H9 (cell line): ENCODE measurements around the gene ZDHHC11. TPM values are rescaled to one million over a fixed set of nuclear protein-coding genes. Genes with fewer than 3 reads are reported as not detected.

Experiments used
- DNase-seq: peaks from one replicate; pipeline ENCODE4 v3.0.0-alpha.2; 2017
- H2AFZ ChIP-seq: one replicate; pipeline ENCODE4 v1.6.1; 2013; ENCODE audit warnings: mild to moderate bottlenecking, low read length, control low read depth, moderate library complexity
- H2AK5ac ChIP-seq: 2 replicates; pipeline ENCODE4 v1.6.1; 2013; ENCODE audit warnings: low read length, control low read depth, mixed read lengths; ENCODE audit not compliant: insufficient read length
- H2BK120ac ChIP-seq: one replicate; pipeline ENCODE4 v1.6.1; 2013; ENCODE audit warnings: low read depth, mild to moderate bottlenecking, low read length, control low read depth, inconsistent platforms; ENCODE audit not compliant: poor library complexity, severe bottlenecking
- H2BK12ac ChIP-seq: 2 replicates; pipeline ENCODE4 v1.6.1; 2013; ENCODE audit warnings: low read length, control low read depth, mixed read lengths, low read depth; ENCODE audit not compliant: insufficient read length
- H2BK15ac ChIP-seq: 2 replicates; pipeline ENCODE4 v1.6.1; 2013; ENCODE audit warnings: low read depth, low read length, control low read depth
- H2BK20ac ChIP-seq: one replicate; pipeline ENCODE4 v1.6.1; 2013; ENCODE audit warnings: low read depth, mild to moderate bottlenecking, low read length, control low read depth, inconsistent platforms; ENCODE audit not compliant: poor library complexity, severe bottlenecking
- H2BK5ac ChIP-seq: 2 replicates; pipeline ENCODE4 v1.6.1; 2013; ENCODE audit warnings: low read length, control low read depth, mixed read lengths; ENCODE audit not compliant: insufficient read length
- H3K14ac ChIP-seq: 2 replicates; pipeline ENCODE4 v1.6.1; 2013; ENCODE audit warnings: low read length, control low read depth; ENCODE audit not compliant: insufficient read depth
- H3K18ac ChIP-seq: 2 replicates; pipeline ENCODE4 v1.6.1; 2013; ENCODE audit warnings: low read depth, mild to moderate bottlenecking, mixed read lengths, low read length, control low read depth; ENCODE audit not compliant: insufficient read length
- H3K23ac ChIP-seq: 2 replicates; pipeline ENCODE4 v1.6.1; 2013; ENCODE audit warnings: low read length, control low read depth, mixed read lengths, low read depth; ENCODE audit not compliant: insufficient read length
- H3K23me2 ChIP-seq: 2 replicates; pipeline ENCODE4 v1.6.1; 2013; ENCODE audit warnings: low read depth, mild to moderate bottlenecking, mixed read lengths, low read length, control low read depth; ENCODE audit not compliant: insufficient read length, poor library complexity, severe bottlenecking
- H3K27ac ChIP-seq: 2 replicates; pipeline ENCODE4 v1.5.1; 2013; ENCODE audit warnings: low read length, control low read depth, mixed read lengths, low read depth; ENCODE audit not compliant: insufficient read length
- H3K27me3 ChIP-seq: 2 replicates; pipeline ENCODE4 v1.6.1; 2013; ENCODE audit warnings: low read length, control low read depth, inconsistent platforms; ENCODE audit not compliant: insufficient read depth
- H3K4ac ChIP-seq: 2 replicates; pipeline ENCODE4 v1.6.1; 2013; ENCODE audit warnings: low read depth, mild to moderate bottlenecking, control low read depth, inconsistent platforms, low read length, moderate library complexity
- H3K4me1 ChIP-seq: 2 replicates; pipeline ENCODE4 v1.6.1; 2013; ENCODE audit warnings: low read length, control low read depth, inconsistent platforms; ENCODE audit not compliant: insufficient read depth
- H3K4me2 ChIP-seq: 2 replicates; pipeline ENCODE4 v1.6.1; 2013; ENCODE audit warnings: low read length, control low read depth, mixed read lengths; ENCODE audit not compliant: insufficient read length, insufficient read depth
- H3K56ac ChIP-seq: 2 replicates; pipeline ENCODE4 v1.6.1; 2013; ENCODE audit warnings: low read depth, mild to moderate bottlenecking, mixed read lengths, low read length, control low read depth; ENCODE audit not compliant: insufficient read length
- H3K79me1 ChIP-seq: 2 replicates; pipeline ENCODE4 v1.6.1; 2013; ENCODE audit warnings: low read depth, mild to moderate bottlenecking, moderate library complexity, low read length, control low read depth, inconsistent platforms; ENCODE audit not compliant: insufficient read depth, poor library complexity, severe bottlenecking
- H3K79me2 ChIP-seq: 2 replicates; pipeline ENCODE4 v1.6.1; 2013; ENCODE audit warnings: low read length, control low read depth, inconsistent platforms; ENCODE audit not compliant: insufficient read depth
- H3K9ac ChIP-seq: 2 replicates; pipeline ENCODE4 v1.6.1; 2013; ENCODE audit warnings: low read length, control low read depth, mixed read lengths; ENCODE audit not compliant: insufficient read length; ENCODE audit errors: extremely low read depth
- H3K9me3 ChIP-seq: one replicate; pipeline ENCODE4 v1.6.1; 2013; ENCODE audit warnings: low read depth, low read length, inconsistent platforms; ENCODE audit not compliant: control insufficient read depth
- H3T11ph ChIP-seq: one replicate; pipeline ENCODE4 v1.6.1; 2013; ENCODE audit warnings: mild to moderate bottlenecking, low read length, control low read depth, inconsistent platforms
- H4K20me1 ChIP-seq: one replicate; pipeline ENCODE4 v1.6.1; 2013; ENCODE audit not compliant: control insufficient read depth, insufficient read length, insufficient read depth
- H4K5ac ChIP-seq: 2 replicates; pipeline ENCODE4 v1.6.1; 2013; ENCODE audit warnings: low read depth, mild to moderate bottlenecking, mixed read lengths, low read length, control low read depth; ENCODE audit not compliant: insufficient read length
- H4K8ac ChIP-seq: replicated peaks from 2 replicates; pipeline ENCODE4 v1.6.1; 2013; ENCODE audit warnings: low read length, control low read depth, mixed read lengths, low read depth; ENCODE audit not compliant: insufficient read length
- H4K91ac ChIP-seq: 2 replicates; pipeline ENCODE4 v1.6.1; 2013; ENCODE audit warnings: low read depth, mild to moderate bottlenecking, moderate library complexity, mixed read lengths, low read length, control low read depth; ENCODE audit not compliant: insufficient read length
- H3K27ac Mint-ChIP-seq, 3 experiments: 2 replicates in 2 of 3; 3 replicates in 1 of 3; pipeline ENCODE4 v1.8.0; 2020 to 2021; ENCODE audit warnings: mixed read lengths in 3 of 3, mild to moderate bottlenecking in 1 of 3, moderate library complexity in 1 of 3
- H3K27me3 Mint-ChIP-seq: 2 replicates; pipeline ENCODE4 v1.8.0; 2021; ENCODE audit warnings: low read depth, mild to moderate bottlenecking, moderate library complexity, mixed read lengths
- H3K36me3 Mint-ChIP-seq, 3 experiments: 2 replicates in 2 of 3; 3 replicates in 1 of 3; pipeline ENCODE4 v1.8.0; 2020 to 2021; ENCODE audit warnings: low read depth in 3 of 3, mixed read lengths in 3 of 3; ENCODE audit not compliant: insufficient read depth in 1 of 3
- H3K4me1 Mint-ChIP-seq, 2 experiments: 2 replicates each; pipeline ENCODE4 v1.8.0; 2020; ENCODE audit warnings: mixed read lengths in 2 of 2
- H3K4me3 Mint-ChIP-seq, 2 experiments: 2 replicates in 1 of 2; 3 replicates in 1 of 2; pipeline ENCODE4 v1.8.0; 2020 to 2021; ENCODE audit warnings: mild to moderate bottlenecking in 2 of 2, mixed read lengths in 2 of 2, moderate library complexity in 1 of 2
- H3K9me3 Mint-ChIP-seq, 2 experiments: 2 replicates in 1 of 2; 3 replicates in 1 of 2; pipeline ENCODE4 v1.8.0; 2020; ENCODE audit warnings: mild to moderate bottlenecking in 2 of 2, mixed read lengths in 2 of 2, moderate library complexity in 1 of 2
- WGBS: extraction: QIAGEN DNeasy Blood & Tissue Kit; methylation state at CpG from one replicate; pipeline ENCODE4 v1.1.7; 2013; ENCODE audit warnings: missing lambda C conversion rate, low lambda C conversion rate, mixed read lengths; ENCODE audit not compliant: insufficient read length; ENCODE audit errors: extremely low coverage; 5-methylcytosine and 5-hydroxymethylcytosine counted together
- total RNA-seq: library from RNA; stranded (reverse); gene quantifications from 2 replicates; pipeline ENCODE4 v1.2.1, GENCODE V29; 2021
- TF ChIP-seq, protein P1 (sequence below): fragments of 200-600 bp; sonication (generic); conservative IDR thresholded peaks from 3 replicates; pipeline ENCODE4 v1.8.0; 2021; ENCODE audit warnings: antibody characterized with exemption, mild to moderate bottlenecking

Gene ZDHHC11
- total RNA-seq, 1 experiment from 2014 or later = 37.6 TPM

DNA sequence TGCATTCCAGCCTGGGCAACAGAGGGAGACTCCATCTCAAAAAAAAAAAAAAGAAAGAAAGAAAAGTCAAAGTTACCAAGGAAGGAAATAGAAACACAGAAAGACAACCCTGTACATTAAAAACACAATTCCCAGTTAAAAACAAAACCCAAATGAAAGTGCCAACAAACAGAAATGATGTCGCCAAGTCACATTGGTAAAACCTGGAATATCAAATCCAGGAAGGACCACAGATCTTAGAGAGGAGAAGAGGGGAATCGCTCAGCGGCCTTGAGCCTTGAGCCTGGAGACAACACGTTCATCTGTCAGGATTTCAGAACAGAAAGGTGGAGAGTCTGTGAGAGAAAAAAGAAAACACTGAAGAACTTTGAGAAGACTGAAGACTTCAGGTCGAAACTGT lies 1.2 kb upstream of the ZDHHC11 start:
- Histone ChIP-seq H3K27me3 (no peaks in the 10 kb centered on the region), H3K4ac (no peak overlapping the region), H4K5ac (no peak overlapping the region), H2BK20ac (no peak overlapping the region), H2BK120ac (no peak overlapping the region), H3K27ac (no peak overlapping the region), H2BK15ac (no peak overlapping the region), H3K79me2 (no peaks in the 10 kb centered on the region), H3K14ac (no peak overlapping the region), H4K91ac (no peak overlapping the region), H3K56ac (no peak overlapping the region), H2AK5ac (no peak overlapping the region), H2BK5ac (no peak overlapping the region), H3K9me3 (no peaks in the 10 kb centered on the region), H3K4me1 (no peaks in the 10 kb centered on the region), H4K8ac (no peak overlapping the region), H3T11ph (no peak overlapping the region), H3K23ac (no peak overlapping the region), H3K9ac (no peak overlapping the region), H2BK12ac (no peak overlapping the region), H2AFZ (no peak overlapping the region), H3K23me2 (no peaks in the 10 kb centered on the region), H3K4me2 (no peak overlapping the region), H3K79me1 (no peaks in the 10 kb centered on the region), H4K20me1 (no peaks in the 10 kb centered on the region), H3K18ac (no peak overlapping the region)
- WGBS = no CpG with 5 or more reads among the region's 5 CpGs
- TF ChIP-seq, protein P1, sequence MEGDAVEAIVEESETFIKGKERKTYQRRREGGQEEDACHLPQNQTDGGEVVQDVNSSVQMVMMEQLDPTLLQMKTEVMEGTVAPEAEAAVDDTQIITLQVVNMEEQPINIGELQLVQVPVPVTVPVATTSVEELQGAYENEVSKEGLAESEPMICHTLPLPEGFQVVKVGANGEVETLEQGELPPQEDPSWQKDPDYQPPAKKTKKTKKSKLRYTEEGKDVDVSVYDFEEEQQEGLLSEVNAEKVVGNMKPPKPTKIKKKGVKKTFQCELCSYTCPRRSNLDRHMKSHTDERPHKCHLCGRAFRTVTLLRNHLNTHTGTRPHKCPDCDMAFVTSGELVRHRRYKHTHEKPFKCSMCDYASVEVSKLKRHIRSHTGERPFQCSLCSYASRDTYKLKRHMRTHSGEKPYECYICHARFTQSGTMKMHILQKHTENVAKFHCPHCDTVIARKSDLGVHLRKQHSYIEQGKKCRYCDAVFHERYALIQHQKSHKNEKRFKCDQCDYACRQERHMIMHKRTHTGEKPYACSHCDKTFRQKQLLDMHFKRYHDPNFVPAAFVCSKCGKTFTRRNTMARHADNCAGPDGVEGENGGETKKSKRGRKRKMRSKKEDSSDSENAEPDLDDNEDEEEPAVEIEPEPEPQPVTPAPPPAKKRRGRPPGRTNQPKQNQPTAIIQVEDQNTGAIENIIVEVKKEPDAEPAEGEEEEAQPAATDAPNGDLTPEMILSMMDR = no peak
- H3K4me3 Mint-ChIP-seq = no peak overlapping the region
- H3K27ac Mint-ChIP-seq = peak overlapping the region in 1 of 3 experiments; percentile 8; a peak in 2 of 7 replicates
- H3K27me3 Mint-ChIP-seq = peaks cover 4% of the 10 kb centered on the region; the same call in 1 of the 2 replicates
- no peaks in the 10 kb centered on the region for H3K9me3 Mint-ChIP-seq
- no peaks in the 10 kb centered on the region for H3K4me1 Mint-ChIP-seq
- no peak for DNase-seq
- H3K36me3 Mint-ChIP-seq = no peaks in the 10 kb centered on the region; a peak in 2 of 7 replicates
